HCT116 (cell line): ENCODE results near the gene NOTUM. TPM values are rescaled to one million over a fixed set of nuclear protein-coding genes. Genes with fewer than 3 reads are reported as not detected.
A peak's percentile ranks its signal among the peaks of the same experiment; 100 is the strongest.

Experiments used
- ATAC-seq: fragments of 200-7000 bp; cut with Tn5 transposase; 2 replicates; pipeline ENCODE4 v1.9.1; 2020; ENCODE audit warnings: mild to moderate bottlenecking, moderate library complexity
- BruUV-seq: library from RNA; stranded (reverse); fragments of 400-500 nt; replicated peaks from 2 replicates; lab custom pipeline; 2021; lab: Mats Ljungman, UMichigan
- CTCF ChIA-PET: fragments of 300-600 bp; sonication (Branson Sonifier 250); formaldehyde crosslinking; loops from one replicate; lab custom pipeline; 2021; ENCODE audit warnings: antibody characterized with exemption; lab: Charles Lee
- POLR2A ChIA-PET: fragments of 300-600, 350-600 bp; sonication (Branson Sonifier 250); formaldehyde crosslinking; loops from one replicate; lab custom pipeline; 2021; ENCODE audit warnings: antibody characterized with exemption; lab: Charles Lee
- RAD21 ChIA-PET, 2 experiments: fragments of 300-600 bp; sonication (Branson Sonifier 250); formaldehyde crosslinking; loops; one replicate each; lab custom pipeline; 2023; ENCODE audit warnings: low total read pairs in 2 of 2; ENCODE audit not compliant: uncharacterized antibody in 2 of 2, unreplicated experiment in 2 of 2, low non-redundant PET in 1 of 2; lab: Charles Lee
- DNase-seq: peaks from one replicate; pipeline ENCODE4 v3.0.0-alpha.2; 2010; ENCODE audit warnings: low read depth, low spot score
- H2AFZ ChIP-seq: fragments of 200-600 bp; shearing (Covaris generic), sonication (generic); 2 replicates; pipeline ENCODE4 v1.6.1; 2017; ENCODE audit warnings: low read depth, mixed run types, mixed read lengths, antibody characterized with exemption, low read length; ENCODE audit not compliant: poor library complexity, severe bottlenecking
- H3K27ac ChIP-seq: 2 replicates; pipeline ENCODE4 v1.5.1; 2012; ENCODE audit warnings: low read depth, low read length
- H3K27me3 ChIP-seq: fragments of 200-600 bp; sonication (generic); 2 replicates; pipeline ENCODE4 v1.6.1; 2016; ENCODE audit warnings: mixed run types, low read length, mixed read lengths; ENCODE audit not compliant: insufficient read depth
- H3K36me3 ChIP-seq, 2 experiments: fragments of 200-500 bp in 1 of 2; fragments of 200-600 bp in 1 of 2; sonication (Bioruptor generic) in 1 of 2; sonication (generic) in 1 of 2; 2 replicates each; pipeline versions ENCODE4 v1.5.1 to v1.6.1; 2014 to 2016; ENCODE audit warnings: low read length in 2 of 2, inconsistent platforms in 1 of 2, mixed read lengths in 1 of 2, mixed run types in 1 of 2; ENCODE audit not compliant: insufficient read depth in 2 of 2, control insufficient read depth in 1 of 2
- H3K4me1 ChIP-seq, 2 experiments: fragments of 200-600 bp in 1 of 2; sonication (generic) in 1 of 2; 2 replicates each; pipeline versions ENCODE4 v1.5.1 to v1.6.1; 2012 to 2017; ENCODE audit warnings: low read length in 2 of 2, inconsistent platforms in 1 of 2, mild to moderate bottlenecking in 1 of 2, mixed read lengths in 1 of 2, mixed run types in 1 of 2, moderate library complexity in 1 of 2; ENCODE audit not compliant: insufficient read depth in 2 of 2, control insufficient read depth in 1 of 2
- H3K4me2 ChIP-seq: fragments of 200-600 bp; sonication (generic); 2 replicates; pipeline ENCODE4 v1.6.1; 2017; ENCODE audit warnings: mixed run types, low read length, mixed read lengths
- H3K4me3 ChIP-seq, 2 experiments: fragments of 200-600 bp in 1 of 2; sonication (generic) in 1 of 2; replicated peaks in 1 of 2; 2 replicates each; pipeline ENCODE4 v1.5.1; 2011 to 2016; ENCODE audit warnings: low read length in 2 of 2, control low read depth in 1 of 2, low read depth in 1 of 2, mild to moderate bottlenecking in 1 of 2, mixed read lengths in 1 of 2, mixed run types in 1 of 2
- H3K79me2 ChIP-seq: fragments of 200-600 bp; sonication (generic); 2 replicates; pipeline ENCODE4 v1.6.1; 2017; ENCODE audit warnings: mild to moderate bottlenecking, mixed run types, low read length, moderate library complexity, mixed read lengths; ENCODE audit not compliant: insufficient read depth
- H3K9ac ChIP-seq: fragments of 200-600 bp; sonication (generic); 2 replicates; pipeline ENCODE4 v1.6.1; 2016; ENCODE audit warnings: low read length, mixed read lengths
- H3K9me2 ChIP-seq: fragments of 200-600 bp; sonication (generic), shearing (Covaris generic); 2 replicates; pipeline ENCODE4 v1.6.1; 2017; ENCODE audit warnings: mixed run types, mild to moderate bottlenecking, moderate library complexity; ENCODE audit not compliant: insufficient read depth
- H3K9me3 ChIP-seq, 2 experiments: fragments of 200-500 bp in 1 of 2; fragments of 200-600 bp in 1 of 2; sonication (Bioruptor generic) in 1 of 2; sonication (generic) in 1 of 2; 2 replicates each; pipeline ENCODE4 v1.6.1; 2014 to 2017; ENCODE audit warnings: low read length in 2 of 2, mixed read lengths in 2 of 2, inconsistent platforms in 1 of 2, low read depth in 1 of 2, mild to moderate bottlenecking in 1 of 2, mixed run types in 1 of 2, moderate library complexity in 1 of 2; ENCODE audit not compliant: control insufficient read depth in 1 of 2, insufficient read depth in 1 of 2
- H4K20me1 ChIP-seq: fragments of 200-600 bp; sonication (generic), shearing (Covaris generic); 2 replicates; pipeline ENCODE4 v1.6.1; 2017; ENCODE audit warnings: mixed run types, mild to moderate bottlenecking, moderate library complexity; ENCODE audit not compliant: insufficient read depth
- CBX3 ChIP-seq: IDR thresholded peaks from 2 replicates; pipeline ENCODE4 v1.6.1; 2012; ENCODE audit warnings: low read depth
- CEBPB ChIP-seq: IDR thresholded peaks from 2 replicates; pipeline ENCODE4 v1.6.1; 2012; ENCODE audit warnings: low read depth
- EZH2 ChIP-seq: fragments of 200-600 bp; sonication (generic); IDR thresholded peaks from 2 replicates; pipeline ENCODE4 v1.6.1; 2017; ENCODE audit warnings: antibody characterized with exemption, mixed run types
- FOSL1 ChIP-seq: IDR thresholded peaks from 2 replicates; pipeline ENCODE4 v1.6.1; 2012; ENCODE audit warnings: low read depth
- POLR2A ChIP-seq: IDR thresholded peaks from 2 replicates; pipeline ENCODE4 v1.7.0; 2011; ENCODE audit warnings: borderline replicate concordance; ENCODE audit not compliant: insufficient read depth, insufficient read length; ENCODE audit errors: extremely low read depth
- RAD21 ChIP-seq: IDR thresholded peaks from 2 replicates; pipeline ENCODE4 v1.6.1; 2012; ENCODE audit warnings: low read depth, mild to moderate bottlenecking
- SP1 ChIP-seq: IDR thresholded peaks from 2 replicates; pipeline ENCODE4 v1.6.1; 2012; ENCODE audit warnings: low read depth
- TCF7L2 ChIP-seq: IDR thresholded peaks from 2 replicates; pipeline ENCODE4 v1.7.0; 2011; ENCODE audit warnings: borderline replicate concordance, inconsistent platforms; ENCODE audit not compliant: insufficient read depth, insufficient read length; ENCODE audit errors: extremely low read depth
- YY1 ChIP-seq: IDR thresholded peaks from 2 replicates; pipeline ENCODE4 v1.6.1; 2011; ENCODE audit warnings: low read length, low read depth, moderate library complexity, mild to moderate bottlenecking; ENCODE audit not compliant: insufficient replicate concordance; ENCODE audit errors: extremely low read depth
- ZFX ChIP-seq: fragments of 450-650 bp; IDR thresholded peaks from 2 replicates; pipeline ENCODE4 v1.6.1; 2017
- ZNF274 ChIP-seq: fragments of 200-500 bp; sonication (Bioruptor generic); IDR thresholded peaks from 2 replicates; pipeline ENCODE4 v1.6.1; 2014; ENCODE audit warnings: mild to moderate bottlenecking, low read depth, low read length, inconsistent platforms
- intact Hi-C: fragments of 100-400 bp; cut with micrococcal nuclease; formaldehyde crosslinking; loops from 2 replicates; pipeline ENCODE4 v1.10.0; 2022
- total RNA-seq: library from RNA; stranded (reverse); gene quantifications from one replicate; pipeline ENCODE4 v1.2.1, GENCODE V29; 2021; ENCODE audit not compliant: unreplicated experiment
- TF ChIP-seq, protein P1 (sequence below): IDR thresholded peaks from 2 replicates; pipeline ENCODE4 v1.6.1; 2011; ENCODE audit warnings: mild to moderate bottlenecking, low read length, moderate library complexity; ENCODE audit not compliant: insufficient replicate concordance; ENCODE audit errors: extremely low read depth
- TF ChIP-seq, protein P2 (sequence below): IDR thresholded peaks from 2 replicates; pipeline ENCODE4 v1.6.1; 2012; ENCODE audit warnings: low read depth
- TF ChIP-seq, protein P3 (sequence below): IDR thresholded peaks from 2 replicates; pipeline ENCODE4 v1.6.1; 2012

NOTUM gene
- total RNA-seq, 1 experiment from 2014 or later: 12.5 TPM

DNA sequence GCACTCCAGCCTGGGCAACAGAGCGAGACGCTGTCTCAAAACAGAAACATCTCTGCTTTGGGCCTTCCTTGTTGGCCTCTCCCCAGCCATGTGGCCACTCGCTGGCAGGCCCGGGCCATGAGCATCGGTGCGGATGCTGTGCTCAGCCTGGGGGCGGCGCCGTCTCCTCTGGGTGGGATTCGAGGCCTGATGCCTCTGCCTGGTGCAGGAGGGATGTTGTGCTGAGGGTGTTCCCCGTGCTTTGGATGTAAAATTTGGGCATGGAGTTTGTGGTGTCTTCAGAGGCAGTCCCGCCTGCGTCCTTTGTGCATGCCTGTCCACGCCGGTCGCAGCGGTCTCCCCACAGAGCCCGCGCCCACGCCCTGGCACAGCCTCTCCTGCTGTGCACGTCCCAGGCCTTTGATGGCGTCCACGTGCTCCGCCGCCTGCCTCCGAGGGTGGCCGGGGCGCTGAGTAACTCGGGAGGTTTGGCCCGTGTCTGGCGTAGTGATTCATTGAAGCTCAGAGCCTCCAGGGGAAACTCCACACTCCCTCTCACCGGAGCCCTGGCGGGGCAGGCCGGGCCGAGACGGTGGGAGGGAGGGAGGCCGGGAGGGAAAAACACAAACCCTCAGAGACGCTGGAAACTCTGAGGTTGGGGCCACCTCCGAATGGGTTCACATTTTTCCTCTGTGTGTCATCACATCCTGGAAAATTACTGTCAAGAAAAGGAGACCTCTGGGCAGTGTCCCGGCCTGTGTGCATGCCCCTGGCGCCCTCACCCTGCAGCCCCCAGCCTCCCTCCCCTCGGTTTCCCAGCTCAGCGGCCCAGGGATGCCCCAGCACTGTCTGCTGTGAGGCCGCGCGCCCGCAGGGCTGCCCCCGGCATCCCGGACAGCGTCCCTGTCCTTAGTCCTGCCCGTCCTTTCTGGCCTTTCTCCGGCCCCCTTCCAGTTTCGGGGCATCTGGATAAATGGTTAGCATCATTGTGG lies 42.7 kb upstream of the NOTUM start (continued):
- TF ChIP-seq, protein P1, sequence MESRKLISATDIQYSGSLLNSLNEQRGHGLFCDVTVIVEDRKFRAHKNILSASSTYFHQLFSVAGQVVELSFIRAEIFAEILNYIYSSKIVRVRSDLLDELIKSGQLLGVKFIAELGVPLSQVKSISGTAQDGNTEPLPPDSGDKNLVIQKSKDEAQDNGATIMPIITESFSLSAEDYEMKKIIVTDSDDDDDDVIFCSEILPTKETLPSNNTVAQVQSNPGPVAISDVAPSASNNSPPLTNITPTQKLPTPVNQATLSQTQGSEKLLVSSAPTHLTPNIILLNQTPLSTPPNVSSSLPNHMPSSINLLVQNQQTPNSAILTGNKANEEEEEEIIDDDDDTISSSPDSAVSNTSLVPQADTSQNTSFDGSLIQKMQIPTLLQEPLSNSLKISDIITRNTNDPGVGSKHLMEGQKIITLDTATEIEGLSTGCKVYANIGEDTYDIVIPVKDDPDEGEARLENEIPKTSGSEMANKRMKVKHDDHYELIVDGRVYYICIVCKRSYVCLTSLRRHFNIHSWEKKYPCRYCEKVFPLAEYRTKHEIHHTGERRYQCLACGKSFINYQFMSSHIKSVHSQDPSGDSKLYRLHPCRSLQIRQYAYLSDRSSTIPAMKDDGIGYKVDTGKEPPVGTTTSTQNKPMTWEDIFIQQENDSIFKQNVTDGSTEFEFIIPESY: no peak
- peak; percentile 96 for TF ChIP-seq SP1
- no peak for TF ChIP-seq CBX3
- peak; percentile 99 for TF ChIP-seq TCF7L2
- no peak for TF ChIP-seq POLR2A
- no peak for TF ChIP-seq YY1
- peak; percentile 89; the same call in 1 of the 2 replicates for TF ChIP-seq ZFX

DNA sequence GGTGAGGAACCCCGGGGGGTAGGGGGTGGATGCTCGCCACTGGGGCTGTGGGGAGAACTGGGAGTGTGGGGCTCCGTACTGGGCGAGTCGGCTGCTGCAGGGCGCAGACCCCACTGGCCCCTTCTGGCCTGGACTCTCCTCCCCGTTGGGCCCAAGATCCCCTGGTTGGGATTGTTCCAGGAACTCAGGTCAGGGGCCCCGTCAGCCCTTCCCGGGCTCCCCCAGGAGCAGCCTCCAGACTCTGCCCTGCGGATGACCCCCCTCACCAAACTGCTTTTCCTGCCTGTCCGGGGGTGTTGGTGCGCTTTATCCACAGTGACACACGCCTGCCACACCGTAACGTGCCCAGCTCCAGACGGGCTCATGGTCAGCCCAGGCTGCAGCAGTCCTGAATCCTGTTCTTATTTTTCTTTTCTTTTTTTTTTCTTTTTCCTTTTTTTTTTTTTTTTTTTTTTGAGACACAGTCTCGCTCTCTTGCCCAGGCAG lies 40.6 kb upstream of the NOTUM start:
- TF ChIP-seq FOSL1: no peak
- TF ChIP-seq CEBPB: no peak
- TF ChIP-seq, protein P2, sequence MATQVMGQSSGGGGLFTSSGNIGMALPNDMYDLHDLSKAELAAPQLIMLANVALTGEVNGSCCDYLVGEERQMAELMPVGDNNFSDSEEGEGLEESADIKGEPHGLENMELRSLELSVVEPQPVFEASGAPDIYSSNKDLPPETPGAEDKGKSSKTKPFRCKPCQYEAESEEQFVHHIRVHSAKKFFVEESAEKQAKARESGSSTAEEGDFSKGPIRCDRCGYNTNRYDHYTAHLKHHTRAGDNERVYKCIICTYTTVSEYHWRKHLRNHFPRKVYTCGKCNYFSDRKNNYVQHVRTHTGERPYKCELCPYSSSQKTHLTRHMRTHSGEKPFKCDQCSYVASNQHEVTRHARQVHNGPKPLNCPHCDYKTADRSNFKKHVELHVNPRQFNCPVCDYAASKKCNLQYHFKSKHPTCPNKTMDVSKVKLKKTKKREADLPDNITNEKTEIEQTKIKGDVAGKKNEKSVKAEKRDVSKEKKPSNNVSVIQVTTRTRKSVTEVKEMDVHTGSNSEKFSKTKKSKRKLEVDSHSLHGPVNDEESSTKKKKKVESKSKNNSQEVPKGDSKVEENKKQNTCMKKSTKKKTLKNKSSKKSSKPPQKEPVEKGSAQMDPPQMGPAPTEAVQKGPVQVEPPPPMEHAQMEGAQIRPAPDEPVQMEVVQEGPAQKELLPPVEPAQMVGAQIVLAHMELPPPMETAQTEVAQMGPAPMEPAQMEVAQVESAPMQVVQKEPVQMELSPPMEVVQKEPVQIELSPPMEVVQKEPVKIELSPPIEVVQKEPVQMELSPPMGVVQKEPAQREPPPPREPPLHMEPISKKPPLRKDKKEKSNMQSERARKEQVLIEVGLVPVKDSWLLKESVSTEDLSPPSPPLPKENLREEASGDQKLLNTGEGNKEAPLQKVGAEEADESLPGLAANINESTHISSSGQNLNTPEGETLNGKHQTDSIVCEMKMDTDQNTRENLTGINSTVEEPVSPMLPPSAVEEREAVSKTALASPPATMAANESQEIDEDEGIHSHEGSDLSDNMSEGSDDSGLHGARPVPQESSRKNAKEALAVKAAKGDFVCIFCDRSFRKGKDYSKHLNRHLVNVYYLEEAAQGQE: no peak
- no peak for TF ChIP-seq RAD21
- TF ChIP-seq EZH2: no peak
- no peak for TF ChIP-seq CBX3
- TF ChIP-seq, protein P3, sequence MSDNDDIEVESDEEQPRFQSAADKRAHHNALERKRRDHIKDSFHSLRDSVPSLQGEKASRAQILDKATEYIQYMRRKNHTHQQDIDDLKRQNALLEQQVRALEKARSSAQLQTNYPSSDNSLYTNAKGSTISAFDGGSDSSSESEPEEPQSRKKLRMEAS: no peak
- no peak for TF ChIP-seq YY1
- no peak for TF ChIP-seq ZFX
- TF ChIP-seq ZNF274: no peak
- TF ChIP-seq, protein P1: no peak
- RAD21 ChIA-PET: no interaction called here
- no peak overlapping the region; the same call in 1 of the 2 replicates for H3K27ac ChIP-seq
- H3K27me3 ChIP-seq: no peaks in the 10 kb centered on the region
- H3K9me2 ChIP-seq: no peaks in the 10 kb centered on the region
- CTCF ChIA-PET: interaction anchor here (1.2 kb wide), 1 partner anchor 36 kb away, joined by 3 read pairs; the partner anchor contains the start of gene DCXR
- peaks cover 44 to 60% of the 10 kb centered on the region in 2 experiments for H3K4me1 ChIP-seq
- no TSS peak for BruUV-seq
- DNase-seq: no peak
- no peaks in the 10 kb centered on the region for H3K79me2 ChIP-seq
- ATAC-seq: no peak
- intact Hi-C loops: loop anchor here (2.0 kb wide), 2 partner anchors 19 to 25 kb away; partner anchors contain the start of gene ASPSCR1
- no peak overlapping the region for H3K4me3 ChIP-seq
- H3K9ac ChIP-seq: no peak overlapping the region
- no peaks in the 10 kb centered on the region for H3K9me3 ChIP-seq
- H4K20me1 ChIP-seq: no peaks in the 10 kb centered on the region
- H3K4me2 ChIP-seq: no peak overlapping the region
- no peaks in the 10 kb centered on the region; a peak in 1 of 4 replicates for H3K36me3 ChIP-seq
- no peak overlapping the region for H2AFZ ChIP-seq
- POLR2A ChIA-PET: no interaction called here
